ENCODE results near the gene YIF1A.
"Not testable (repeated sequence)": the region's sequence is repeated elsewhere in the genome, so short reads cannot be mapped to it uniquely, and the experiment has no call there.

Gene YIF1A

DNA sequence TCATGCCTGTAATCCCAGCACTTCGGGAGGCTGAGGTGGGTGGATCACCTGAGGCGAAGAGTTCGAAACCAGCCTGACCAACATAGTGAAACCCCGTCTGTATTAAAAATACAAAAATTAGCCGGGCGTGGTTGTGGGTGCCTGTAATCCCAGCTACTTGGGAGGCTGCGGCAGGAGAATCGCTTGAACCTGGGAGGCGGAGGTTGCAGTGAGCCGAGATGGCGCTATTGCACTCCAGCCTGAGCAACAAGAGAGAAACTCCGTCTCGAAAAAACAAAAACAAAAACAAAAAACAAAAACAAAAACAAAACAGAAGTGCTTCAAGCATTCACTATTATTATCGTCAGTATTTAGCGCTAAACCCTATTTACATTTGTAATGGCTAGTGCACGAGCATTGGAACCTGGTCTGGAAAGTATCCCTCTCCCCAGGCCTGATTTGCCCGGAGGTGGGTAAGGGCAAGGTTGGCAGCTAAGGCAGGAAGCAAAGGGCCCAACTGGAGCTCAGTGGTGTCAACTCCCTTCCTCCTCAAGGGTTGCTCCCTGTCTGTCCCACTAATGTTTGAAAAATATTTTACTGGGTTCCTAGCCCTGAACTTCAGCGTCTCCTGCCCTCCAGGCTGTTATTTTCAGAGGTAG, 22.0 kb upstream of the YIF1A start:
- not testable (repeated sequence) for DNase-seq

DNA sequence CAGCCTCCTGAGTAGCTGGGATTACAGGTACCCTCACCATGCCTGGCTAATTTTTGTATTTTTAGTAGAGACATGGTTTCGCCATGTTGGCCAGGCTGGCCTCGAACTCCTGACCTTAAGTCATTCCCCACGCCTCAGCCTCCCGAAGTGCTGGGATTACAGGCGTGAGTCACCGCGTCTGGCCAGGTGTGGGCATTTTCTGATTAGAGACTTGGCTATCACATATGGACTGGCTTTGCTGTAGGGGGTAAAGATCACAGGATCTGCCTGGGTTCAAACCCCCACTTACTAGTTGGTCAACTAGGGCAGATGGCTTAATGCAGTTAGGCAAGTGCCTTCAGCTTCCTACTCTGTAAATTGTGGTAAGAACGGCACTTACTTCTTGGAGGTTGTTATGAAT, 21.4 kb upstream of the YIF1A start:
- DNase-seq: no peak

DNA sequence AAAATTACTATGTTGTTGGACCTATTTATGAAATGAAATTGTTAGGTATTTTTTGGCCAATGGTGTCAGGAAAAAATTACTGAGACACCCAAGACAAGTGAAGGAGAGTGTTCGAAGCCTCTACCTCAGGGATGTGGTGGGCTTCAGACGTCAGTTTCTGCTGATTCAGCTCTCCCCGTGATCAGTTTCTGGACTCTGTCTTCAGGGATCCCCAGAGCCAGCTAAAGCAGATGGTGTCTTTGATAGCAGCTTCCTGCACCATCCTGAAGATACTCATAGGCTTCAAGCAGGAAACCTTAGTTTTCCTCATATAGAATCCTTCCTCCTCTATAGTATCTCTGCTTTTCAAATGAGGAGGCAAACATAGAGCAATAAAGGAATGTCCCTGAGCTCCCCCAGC, 20.5 kb upstream of the YIF1A start:
- no peak for DNase-seq

DNA sequence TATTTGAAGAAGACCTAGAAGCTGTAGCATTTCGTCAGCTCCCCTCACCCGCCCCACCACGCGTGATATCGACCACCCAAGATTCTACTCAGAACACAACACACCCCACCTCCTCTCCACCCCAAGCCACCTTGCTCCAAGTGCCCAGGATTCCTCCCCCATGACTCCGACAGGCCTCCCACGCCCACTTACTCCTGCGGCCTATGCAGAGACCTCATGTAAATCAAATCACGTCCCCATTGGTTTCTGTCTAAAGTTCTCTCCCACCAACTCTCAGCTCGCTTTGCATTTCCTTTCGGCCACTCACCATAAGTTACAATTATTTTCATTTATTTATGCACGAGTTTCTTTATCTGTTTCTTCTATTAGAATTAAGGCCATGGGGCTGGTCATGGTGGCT, 13.7 kb upstream of the YIF1A start:
- no peak for DNase-seq

DNA sequence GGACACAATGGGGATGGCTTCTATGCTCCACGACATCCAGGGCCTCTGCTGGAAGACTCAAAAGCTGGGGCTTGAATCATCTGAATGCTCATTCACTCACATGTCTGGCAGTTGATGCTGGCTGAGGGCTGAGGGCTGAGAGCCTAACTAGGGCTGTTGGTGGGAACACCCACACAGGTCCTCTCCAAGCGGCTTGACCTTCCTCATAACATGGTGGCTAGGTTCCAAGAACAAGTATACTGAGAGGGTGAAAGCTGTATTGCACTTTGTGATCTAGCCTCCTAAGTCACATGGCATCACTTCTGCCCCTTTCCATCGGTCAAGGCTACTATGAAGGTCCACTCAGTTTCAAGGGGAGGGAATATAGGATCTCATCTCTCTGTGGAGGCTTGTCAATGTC, 10.2 kb upstream of the YIF1A start:
- DNase-seq: no peak

DNA sequence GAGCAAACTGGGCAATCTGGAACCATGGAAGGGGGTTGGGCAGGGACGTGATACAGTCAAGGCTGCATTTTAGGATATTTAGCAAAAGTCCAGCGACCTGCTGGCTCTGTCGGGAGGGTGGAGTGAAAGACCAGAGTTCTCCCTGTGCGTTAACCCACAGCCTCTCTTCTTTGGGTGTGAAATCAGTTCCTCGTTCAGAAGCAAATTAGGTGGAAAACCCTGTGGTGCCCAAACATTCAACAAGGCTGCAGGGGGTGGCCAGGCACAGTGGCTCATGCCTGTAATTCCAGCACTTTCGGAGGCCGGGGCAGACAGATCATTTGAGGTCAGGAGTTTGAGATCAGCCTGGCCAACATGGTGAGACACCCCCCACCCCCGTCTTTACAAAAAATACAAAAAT, 8.7 kb upstream of the YIF1A start:
- DNase-seq: no peak

DNA sequence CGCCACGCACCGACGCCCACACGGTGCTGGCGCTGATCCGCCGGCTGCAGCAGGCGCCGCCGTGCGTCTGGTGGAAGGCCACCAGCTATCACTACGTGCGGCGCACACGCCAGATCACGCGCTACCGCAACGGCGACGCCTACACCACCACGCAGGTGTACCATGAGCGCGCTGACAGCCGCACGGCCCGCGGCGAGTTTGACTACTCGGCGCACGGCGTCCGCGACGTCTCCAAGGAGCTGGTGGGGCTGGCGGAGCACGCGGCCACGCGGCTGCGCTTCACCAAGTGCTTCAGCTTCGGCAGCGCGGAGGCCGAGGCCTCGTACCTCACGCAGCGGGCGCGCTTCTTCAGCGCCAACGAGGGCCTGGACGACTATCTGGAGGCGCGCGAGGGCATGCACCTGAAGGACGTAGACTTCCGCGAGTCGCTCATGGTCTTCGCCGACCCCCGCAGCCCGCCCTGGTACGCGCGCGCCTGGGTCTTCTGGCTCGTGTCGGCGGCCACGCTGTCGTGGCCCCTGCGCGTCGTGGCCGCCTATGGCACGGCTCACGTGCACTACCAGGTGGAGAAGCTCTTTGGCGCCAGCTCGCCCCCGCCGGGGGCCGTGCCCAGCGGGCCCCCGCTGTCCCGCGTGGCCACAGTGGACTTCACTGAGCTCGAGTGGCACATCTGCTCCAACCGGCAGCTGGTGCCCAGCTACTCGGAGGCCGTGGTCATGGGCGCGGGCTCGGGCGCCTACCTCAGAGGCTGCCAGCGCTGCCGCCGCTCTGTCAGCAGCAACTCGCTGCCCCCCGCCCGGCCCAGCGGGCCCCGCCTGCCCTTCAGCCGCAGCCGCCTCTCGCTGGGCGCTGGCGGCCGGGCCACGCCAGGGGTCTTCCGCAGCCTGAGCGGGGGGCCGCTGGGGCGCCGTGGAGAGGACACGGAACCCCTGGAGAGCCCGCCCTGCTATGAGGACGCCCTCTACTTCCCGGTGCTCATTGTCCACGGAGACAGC, 6.0 kb upstream of the YIF1A start:
- no peak for DNase-seq

DNA sequence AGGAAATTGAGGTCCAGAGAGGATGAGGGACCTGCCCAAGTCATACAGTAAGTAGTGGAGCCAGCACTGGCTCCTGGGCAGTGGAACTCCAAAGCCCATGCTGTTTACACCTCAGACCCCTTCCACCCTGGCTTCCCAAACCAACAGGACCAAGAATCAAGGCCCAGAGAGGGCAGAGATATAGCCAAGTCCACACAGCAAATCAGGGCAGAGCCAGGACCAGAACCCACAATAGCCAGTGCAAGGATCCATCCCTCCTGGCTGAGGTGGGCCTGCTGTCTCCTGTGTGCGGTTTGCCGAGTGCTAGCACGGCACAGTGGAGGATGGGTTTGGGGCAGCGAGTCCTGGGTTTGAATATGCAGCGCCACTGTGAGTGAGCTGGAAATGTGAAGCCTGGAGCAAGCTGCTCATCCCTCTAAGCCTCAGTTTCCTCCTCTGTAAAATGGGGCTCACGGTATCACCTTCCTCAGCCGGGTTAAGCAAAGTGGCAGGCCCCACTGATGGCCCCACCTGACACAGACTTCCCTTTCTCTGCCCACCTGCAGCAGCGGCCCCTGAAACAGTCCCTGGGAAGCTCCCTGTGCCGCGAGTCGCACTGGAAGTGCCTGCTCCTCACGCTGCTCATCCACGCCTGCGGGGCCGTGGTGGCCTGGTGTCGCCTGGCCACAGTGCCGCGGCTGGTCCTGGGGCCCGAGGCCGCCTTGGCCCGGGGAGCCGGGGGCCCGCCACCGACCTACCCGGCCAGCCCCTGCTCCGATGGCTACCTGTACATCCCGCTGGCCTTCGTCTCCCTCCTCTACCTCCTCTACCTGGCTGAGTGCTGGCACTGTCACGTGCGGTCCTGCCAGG, 5.1 kb upstream of the YIF1A start:
- no peak for DNase-seq

DNA sequence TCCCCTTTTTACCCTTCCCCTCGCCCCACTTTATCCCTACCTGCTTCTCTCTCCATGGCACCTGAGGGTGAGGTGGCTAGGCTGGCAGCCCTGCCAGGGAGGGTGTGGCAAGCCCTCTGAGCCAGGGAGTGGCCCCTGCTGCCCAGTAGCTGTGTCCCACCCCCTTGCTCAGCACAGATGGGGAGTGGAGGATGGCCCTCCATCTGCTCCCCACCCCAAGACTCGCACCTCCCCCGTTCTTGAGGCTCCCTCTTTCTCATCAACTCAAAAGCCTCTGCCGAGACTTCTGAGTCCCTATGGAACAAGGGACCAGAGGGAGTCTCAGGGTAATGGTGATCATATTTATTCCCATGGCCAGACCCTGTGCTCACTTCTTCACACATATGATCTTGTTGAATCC, 4.4 kb upstream of the YIF1A start:
- DNase-seq: no peak

DNA sequence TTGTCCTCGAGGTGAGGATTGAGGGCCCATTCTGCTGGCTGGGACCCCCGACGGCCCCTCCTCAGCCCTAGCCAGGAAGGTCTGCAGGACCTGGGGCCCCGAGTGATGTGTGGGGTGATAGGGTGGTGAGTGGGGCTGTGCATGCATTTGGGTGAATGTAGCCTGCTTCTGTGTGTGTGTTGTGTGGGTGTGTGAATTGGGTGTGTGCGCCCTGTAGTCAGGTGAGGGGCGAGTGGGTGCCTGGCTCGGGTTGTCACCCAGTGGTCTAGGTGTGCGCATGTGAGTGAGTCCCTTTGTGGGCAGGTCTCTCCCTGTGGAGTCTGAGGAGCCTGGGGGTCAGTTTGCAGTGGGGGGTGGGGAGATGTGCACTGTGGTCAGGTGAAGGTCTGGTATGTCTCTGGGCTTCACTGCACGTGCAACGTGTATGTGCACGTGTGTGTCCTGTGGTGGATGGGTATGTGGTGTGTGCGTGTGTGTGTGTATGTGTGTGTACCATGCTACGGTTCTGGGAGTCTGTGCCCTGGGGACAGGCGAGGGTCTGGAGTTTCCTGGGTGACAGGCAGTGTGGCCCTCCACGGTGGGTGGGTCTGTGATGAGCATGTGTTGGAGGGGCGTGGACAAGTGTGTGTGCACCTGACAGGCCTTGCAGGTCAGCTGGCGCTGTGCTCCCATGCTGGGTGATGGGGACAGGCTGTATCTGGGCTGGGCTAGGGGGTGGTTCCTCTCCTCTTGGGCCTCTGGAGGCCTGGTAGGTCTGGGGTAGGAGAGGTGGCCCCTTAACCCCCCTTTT, 3.8 kb upstream of the YIF1A start:
- DNase-seq: no peak

DNA sequence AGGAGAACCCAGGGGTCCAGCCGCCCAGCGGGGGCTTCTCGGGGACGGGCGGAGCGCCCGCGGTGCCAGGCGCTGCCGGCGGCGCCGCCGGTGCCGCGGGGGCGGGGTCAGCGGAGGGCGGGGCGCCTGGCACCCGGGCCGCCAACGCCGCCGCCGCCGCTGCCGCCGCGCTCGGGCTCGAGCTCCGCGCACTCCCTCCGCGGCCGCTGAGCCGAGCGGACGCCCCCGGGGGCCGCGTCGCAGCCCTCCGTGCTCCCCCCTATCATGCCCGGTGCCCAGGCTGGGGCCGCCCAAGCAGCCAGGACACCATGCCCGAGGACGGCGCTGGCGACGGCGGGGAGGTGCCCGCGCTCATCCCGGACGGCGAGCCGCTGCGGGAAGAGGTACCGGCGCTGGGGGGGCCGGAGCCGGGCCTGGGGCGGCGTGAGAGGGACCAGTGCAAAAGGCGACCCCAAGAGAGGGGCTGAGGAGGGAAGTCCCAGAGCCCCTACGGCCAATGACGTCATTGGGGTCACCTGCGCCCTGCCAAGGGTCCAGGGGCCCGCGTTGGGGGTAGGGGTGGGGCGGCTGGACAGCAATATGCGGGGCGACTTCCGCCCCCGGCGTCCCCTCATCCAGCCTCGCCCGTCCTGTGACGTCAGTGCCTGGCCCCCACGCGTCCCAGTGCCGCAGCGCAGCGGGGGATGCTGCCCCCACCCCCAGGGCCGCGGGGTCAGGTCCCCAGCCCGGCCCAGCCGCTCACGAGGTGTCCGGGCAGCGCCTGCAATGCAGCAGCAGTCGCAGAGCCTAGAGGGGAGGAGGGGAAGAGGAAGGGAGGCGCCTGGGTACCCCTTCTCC, 3.0 kb upstream of the YIF1A start, which contains the start of gene TMEM151A:
TMEM151A (plus strand) TSS at position 189 of the 837 bp plus-strand sequence; CDS start at position 309, 120 bp downstream.
- peak; percentile 50 for DNase-seq

DNA sequence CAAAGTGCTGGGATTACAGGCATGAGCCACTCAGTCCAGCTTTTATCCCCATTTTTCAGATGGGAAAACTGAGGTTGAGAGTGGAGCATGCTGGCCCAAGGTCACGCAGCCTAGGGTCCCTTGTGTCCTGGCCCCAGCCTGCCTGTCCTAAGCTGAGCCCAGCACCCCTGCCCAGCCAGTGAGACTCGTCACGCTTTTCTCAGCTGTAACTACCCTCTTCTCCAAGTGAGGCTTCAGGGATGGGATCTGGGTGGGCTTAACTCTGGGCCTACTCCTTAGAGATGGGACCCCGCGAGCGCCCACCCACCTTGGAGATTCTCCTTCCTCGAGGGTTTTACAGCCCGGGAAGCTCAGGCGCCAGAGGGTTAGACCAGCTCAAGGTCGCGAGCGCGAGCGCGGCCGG, 2.4 kb upstream of the YIF1A start:
- DNase-seq: no peak

DNA sequence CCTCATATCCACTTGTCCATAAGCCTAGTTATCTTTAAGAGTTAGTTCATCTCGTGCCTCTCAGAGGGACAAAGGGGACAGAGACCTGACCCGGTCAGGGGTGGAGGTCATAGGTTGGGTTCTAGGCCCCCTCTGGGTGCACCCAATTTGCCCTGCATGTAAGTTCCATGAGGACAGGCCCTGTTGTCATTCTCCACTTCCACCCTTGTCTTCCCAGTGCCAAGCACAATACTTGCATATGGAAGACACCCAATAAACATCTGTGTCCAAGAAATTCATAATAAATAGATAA, 1.3 kb upstream of the YIF1A start:
- no peak for DNase-seq

DNA sequence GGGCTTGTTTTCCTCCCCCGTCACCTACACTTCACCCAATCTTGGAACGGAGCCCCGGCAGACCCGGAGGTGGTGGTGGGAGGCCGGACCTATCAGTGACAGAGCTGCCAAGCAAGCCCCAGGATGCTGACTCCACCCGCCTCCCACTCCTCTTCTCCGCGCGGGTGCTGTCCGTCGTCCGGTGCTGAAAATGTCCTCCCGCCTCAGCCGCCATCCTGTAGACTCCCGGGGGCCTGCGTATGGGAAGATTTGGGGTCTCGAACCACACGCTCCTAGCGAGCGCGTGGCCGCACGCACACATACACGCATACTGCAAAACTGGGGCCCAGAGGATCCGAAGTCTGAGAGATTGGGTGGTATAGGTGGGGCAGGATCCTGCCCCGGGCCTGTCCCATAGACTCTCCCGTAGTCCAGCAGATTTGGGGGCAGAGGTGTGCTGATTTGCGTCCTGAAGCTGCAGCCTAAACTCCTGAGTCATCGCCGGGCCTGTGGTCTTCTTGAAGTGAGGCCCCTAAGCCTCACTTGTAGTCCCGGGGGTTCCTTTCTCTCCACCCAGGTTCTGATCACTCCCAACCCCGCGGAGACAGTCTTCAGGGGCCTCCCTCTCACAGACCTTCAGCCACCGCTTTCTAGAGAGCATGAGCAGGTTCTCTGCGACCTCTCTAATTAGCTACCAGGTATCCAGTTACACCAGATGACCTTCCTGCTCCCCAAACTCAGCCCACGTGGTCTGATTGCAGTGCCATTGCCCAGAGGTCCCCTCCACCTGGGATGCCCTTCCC, 796 bp upstream of the YIF1A start:
- peak; percentile 83 for DNase-seq

DNA sequence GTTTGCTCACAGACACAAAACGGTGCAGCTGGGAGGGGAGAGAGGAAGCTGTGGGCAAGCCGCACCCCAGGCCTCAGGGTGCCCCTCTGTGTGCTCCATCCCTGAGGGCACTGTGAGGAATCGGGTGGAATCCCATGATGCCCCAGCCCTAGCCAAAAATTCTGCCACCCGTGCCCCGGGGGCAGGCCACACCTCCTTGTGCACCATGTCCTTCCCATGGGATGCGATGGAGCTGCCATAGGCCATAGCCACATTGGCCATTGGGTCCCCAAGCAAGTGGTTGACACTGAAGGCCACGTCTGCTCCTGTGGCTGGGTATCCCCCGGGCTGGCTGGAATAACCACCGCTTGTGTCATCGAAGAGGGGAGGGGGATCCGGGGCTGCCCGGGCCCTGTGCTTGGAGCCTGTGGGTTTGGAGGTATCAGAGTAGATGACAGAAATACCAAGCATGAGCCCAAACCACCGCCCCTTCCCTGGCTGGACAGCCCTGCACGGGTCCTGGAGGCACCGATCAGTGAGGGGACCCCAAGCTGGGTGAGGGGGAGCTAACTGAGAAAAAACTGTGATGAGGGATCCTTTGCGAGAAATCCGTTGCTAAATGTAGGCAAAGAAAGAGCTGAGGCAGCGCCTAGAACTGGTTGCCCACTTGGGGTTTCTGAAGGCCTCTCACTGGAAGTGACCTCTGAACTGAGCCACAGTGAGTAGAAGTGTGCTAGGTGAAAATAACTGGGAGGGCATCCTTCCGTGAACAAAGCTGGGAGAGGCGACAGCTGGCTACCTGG, 863 bp downstream of the YIF1A start:
- DNase-seq: no peak

DNA sequence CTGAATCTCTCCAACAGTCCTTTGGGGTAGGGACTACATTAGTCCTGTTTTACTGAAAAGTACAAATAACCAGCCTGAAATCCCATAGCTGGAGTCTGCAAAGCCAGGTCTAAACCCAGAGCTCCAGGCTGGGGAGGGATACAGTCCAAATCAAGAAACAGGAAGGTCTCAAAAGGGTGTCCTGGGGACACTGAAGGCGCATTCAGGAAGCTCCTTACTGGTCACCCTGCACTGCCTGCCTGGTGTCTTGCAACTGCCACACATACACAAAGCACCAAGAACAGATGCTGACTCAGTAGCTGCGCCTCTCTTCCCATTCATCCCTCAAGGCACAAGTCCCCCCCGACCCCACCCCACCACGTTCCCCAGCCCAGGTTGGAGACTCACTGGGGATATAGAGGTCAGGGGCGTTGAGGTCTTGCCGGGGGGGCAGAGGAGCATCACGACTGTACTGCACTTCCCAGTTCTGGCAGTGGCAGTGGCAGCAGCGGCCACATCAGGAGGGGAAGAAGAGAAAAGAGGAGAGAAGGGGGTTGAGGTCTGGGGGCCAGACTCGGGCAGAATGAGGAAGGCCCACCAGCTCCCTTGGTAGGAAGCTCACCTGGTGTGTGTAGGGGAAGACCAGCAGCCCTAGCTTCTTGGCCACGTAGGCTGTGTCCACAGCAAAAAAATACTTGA, 1.6 kb downstream of the YIF1A start:
- no peak for DNase-seq

DNA sequence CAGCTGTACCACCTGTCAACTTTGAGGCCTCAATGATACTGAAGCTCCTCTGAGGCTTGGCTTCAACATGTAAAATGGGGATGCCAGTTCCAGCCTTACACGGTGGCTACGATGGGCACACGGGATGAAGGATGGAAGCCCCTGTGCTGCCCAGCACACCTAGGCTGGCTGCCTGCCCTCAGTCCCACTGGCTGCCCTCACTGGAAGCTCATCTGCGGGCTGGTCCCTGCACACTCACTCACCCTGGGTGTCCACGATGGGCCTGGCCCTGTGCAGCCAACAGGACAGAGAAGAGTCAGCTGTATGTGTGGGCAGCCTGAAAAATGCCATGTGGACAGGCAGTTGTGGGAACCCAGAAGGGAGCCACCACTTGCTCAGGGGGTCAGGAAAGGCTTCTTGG, 2.2 kb downstream of the YIF1A start:
- DNase-seq: no peak

DNA sequence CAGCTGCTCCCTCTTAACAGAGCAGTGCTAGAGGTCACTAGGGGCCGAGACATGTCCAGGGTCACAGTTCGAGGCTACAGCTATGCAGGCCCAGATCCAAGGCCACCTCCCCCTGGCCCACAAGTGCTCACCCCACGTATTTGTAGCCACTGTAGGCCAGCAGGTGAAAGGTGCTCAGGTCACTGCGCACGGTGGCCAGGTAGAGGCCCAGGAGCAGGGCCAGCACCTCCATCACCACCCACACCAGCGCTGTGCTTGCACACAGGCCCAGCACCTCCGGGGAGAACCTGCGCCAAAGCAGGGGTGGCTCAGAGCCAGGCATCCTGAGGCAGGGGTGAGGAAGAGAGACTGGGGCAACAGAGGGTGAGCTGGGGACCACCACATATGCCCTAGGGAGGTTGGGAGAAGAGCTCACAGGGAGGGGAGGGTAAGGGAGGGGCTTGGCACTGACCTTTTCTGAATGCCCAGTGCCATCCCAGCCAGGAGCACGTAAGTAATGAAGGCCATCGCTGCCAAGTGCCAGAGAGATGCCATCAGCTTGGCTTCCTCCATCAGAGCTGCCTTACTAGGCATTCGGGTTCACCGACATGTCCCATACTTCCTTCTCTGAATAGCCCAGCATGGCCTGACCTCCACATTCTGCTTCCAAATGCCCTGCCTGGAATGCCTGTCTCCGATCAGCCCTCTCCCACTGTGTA, 3.5 kb downstream of the YIF1A start:
- DNase-seq: no peak
